HTERT RPE-1 (cell line): ENCODE data around the gene MPRIP.
"Not testable (repeated sequence)": the region's sequence is repeated elsewhere in the genome, so short reads cannot be mapped to it uniquely, and the experiment has no call there.

Experiments used
- in situ Hi-C: fragments of 300-500 bp; cut with MboI; formaldehyde crosslinking; loops from 4 replicates; pipeline ENCODE4 v1.14.3; 2020; ENCODE audit warnings: low sequenced_read_pairs

MPRIP gene

DNA sequence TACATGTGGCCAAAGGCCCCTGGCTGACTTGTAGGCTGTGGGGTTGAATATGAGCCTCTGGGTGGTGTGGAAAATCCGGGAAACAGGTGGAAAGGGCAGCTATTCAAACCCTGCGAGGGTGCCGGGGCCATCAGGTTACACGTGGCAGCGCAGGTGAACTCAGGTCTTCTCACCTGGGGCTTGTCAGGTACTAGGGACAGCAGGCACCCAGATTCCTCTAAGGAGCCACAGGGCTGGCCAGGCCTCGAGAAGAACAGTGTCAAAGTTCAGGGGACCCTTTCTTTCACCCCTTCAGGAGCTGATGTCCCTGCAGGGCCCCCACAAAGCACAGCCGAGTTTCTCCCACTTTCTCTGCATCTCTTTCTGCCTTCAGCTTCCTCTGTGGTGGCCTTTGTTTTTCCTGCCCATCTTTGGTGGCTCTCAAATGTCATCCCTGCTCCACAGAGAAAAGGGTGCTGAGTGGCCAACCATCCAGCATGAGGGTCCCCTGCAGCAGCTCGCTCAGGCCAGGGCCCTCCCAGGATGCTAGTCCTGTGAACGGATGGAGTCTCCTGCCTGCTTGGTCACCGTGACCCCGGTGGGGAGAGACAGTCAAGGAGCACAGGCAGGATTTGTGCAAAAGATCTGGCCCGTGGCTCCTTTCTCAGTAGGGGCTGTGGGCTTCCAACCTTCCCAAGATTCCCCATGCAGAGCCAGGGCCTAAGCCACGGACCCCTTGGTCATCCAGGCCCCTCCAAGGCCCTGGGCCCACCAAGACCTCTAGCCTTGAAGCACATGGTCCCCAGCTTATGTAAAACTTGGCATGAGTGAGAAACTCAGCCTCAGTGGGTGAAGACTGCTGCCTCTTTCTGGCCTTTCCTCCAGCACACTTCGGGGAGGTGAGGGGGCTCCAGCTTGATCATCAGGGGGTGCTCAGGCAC is 28.2 kb upstream of the MPRIP start:
- in situ Hi-C loops = not testable (repeated sequence)

DNA sequence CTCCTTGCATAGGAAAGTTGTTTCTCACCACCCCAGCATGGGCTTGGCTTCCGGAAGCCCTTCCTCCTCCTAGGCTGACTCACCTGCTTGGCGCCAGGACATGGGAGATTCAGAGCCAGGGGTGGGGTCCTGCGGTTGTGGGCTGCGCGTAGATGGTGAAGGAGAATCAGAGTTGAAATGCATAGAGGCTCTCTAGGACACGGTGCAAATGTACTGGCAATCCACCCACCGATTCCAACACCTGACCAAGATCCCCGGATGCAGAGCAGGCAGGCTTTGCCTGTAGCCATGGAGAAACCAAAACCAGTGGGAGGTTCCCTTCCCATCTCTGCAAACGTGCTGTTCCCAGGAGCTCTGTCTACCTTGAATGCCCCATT is 27.5 kb upstream of the MPRIP start:
- in situ Hi-C loops = not testable (repeated sequence)

DNA sequence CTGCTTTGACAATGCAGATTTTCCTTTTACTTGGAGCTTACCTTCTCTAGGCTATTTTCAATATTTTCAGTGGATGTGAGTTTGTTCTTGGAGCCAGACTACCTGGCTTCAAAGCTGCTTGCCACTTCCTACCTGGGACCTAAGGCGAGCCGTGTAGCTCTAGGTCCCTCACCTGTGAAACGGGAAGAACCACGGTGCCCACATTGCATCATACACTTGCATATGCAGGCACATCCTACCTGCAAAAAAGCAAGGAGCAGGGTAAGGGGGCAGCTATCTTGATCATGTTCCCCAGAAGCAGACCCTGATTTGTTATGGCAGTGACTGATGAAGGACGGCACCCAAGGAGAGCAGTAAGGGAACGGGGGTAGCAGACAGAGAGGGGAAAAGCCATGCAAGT is 27.0 kb upstream of the MPRIP start:
- in situ Hi-C loops = no loop called here

DNA sequence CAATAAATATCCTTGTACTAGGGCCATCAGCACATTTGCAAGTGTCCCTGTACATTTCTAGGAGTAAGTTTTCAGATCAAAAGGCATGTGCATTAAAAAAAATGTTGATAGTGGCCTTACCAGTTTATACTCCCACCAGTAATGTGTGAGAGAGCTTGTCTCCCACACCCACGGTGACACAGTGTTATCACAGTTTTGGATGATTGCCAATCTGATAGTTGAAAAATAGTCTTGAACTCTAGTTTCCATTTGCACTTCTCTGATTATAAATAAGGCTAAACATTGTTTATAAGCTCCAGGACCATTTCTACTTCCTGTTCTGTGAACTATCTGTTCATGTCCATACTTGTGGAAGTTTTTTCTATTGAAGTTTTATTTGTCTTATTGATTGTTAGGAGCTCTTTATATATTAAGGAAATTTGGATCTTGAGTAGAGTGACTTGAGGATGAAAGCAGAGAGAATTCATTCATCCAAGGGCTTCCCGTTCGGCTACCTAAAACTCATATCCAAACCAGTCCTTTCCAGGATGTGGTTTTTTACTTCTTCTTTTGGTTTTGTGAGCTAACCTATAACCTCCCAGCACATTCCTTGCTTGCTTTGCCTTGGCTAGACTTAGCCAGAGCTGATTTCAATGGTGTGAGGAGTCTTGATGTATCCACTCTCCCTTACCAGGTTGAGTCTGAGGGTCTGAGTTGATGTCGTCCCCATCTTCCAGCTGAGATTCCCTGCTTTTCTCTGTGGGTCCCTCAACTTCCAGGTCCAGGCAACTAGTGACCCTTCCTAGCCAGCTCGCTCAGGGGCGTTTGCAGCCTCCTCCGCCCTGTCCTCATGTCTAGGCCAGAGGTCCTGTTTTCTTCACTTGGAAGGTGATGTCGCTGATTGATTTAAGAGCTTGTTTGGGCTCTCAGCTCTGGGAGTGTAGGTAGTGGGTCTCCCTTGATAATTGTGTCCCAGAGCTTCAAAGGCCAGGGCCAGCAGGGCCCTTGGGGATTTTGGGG is 25.8 kb upstream of the MPRIP start:
- in situ Hi-C loops = not testable (repeated sequence)

DNA sequence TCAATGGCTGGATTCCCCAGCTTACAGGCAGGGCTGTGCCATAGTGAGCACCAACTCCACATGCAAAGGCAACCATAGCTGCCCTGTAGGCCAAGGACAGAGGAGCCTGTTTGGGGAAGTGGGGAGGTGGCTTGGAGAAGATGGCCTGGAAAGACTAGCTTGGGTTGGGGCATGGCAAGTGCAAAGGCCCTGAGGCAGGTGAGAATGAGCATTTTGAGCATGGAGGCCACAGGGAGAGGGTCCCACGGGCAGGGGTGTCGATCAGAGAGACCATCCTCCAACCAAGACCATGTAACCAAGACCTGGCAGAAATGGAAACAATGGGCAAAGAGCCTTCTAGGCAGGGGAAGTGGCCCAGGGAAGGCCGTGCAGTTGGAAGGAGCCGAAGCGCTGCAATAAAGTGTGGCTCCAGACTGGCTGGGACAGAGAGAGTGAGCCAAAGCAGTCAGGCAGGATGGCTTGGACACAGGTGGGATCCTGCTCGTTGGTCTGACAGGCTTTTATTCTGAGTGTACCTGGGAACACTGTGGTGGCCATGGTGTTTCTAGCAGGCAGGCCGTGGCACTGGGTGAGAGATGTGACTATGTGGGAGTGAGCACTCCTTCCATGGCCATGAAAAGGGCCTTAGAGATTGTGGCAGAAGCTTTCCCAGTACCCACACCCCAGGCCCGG is 24.8 kb upstream of the MPRIP start:
- in situ Hi-C loops = no loop called here

DNA sequence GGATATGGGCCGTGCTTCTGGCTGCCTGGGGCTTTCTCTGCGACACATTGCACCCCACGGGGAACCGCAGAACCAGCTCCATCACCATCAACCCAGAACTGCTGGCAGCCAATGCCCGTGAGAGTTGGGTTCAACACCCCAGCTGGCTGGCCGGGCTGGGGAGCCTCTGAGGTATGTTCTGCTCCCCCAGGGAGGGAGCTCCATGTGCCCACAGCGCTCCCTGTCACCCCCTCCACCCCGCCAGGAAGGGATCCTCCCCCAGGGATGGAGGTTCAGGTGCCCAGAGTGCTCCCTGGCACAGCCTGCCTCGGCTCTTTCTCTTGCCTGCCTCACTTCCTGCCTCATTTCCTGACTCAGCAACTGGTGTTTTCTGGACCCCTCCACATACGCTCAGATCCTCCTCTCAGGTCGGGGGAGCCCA is 24.2 kb upstream of the MPRIP start:
- in situ Hi-C loops = no loop called here

DNA sequence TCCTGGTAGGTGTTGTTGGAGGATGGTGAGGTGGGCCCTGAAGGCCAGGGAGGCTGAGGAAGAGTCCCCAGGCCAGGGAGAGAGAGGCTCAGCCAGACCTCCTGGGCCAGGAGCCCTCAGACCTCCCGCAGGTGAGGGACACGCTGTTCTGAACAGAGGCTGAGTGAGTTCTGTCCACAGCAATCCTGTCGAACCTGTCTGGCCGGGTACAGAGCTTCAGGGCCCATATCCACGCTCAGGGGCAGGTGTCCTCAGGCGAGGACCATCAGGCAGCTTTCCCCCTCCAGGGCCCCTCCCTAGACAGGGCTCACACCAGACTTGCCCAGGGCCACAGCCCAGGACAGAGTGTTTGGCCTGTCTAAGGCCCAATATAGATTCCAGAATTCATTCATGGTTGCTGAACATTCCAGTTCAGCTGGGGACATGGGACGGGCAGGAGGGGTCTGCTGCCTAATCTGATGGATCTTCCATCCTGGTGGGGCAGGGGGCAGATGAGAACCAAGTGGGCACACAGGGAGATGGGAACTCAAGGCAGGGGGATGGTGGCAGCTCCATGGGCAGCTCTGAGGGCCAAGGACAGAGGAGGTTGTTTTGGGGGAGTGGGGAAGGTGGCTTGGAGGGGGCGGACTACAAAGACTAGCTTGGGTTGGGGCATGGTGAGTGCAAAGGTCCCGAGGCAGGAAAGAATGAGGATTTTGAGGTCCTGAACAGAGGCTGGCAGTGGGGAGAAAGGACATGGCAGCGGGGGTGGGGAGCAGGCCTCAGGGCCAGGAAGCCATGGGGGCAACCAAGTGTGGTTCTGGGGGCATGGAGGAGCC is 23.4 kb upstream of the MPRIP start:
- in situ Hi-C loops = no loop called here

DNA sequence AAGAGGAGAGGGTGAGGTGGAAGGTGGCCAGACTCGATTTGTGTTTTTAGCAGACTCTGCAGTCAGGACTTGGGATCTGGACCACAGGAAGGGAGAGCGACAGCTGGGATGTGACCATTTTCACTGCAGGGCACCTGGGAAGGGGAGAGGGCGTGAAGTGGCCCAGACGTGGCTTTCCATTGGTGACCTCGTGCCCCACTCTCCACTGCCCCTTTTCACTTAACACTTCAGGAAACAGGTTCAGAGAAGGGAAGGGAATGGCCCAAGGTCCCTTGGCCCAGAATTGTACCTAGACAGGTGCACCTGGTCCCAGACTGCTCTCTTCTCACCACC is 22.9 kb upstream of the MPRIP start:
- in situ Hi-C loops = no loop called here

DNA sequence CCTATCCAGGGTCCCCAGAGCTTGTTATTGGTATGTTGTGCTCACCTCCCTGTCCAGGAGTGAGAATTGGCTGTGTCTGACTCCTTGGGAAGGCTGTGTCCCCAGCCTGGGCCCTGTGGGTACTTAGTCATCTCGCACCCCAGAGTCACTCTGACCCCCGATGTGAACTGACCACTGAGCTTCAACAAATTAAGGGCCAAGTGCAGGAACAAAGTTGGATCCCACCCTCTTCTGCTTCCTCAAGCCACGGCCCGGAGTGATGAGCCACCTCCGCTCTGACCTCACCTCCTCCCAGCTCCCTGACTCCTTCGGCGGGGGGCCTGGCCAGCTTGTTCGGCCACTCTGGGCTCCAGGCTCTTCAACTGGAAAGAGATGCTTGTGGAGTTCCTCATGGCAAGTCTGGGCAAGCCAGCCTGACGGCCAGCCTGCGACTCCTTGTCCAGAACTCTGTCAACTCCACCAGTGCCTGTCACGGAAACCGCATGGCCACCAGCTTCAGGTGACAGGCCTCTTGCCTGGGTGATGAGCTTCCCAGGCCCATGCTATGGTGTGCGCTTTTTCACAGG is 22.3 kb upstream of the MPRIP start:
- in situ Hi-C loops = no loop called here

DNA sequence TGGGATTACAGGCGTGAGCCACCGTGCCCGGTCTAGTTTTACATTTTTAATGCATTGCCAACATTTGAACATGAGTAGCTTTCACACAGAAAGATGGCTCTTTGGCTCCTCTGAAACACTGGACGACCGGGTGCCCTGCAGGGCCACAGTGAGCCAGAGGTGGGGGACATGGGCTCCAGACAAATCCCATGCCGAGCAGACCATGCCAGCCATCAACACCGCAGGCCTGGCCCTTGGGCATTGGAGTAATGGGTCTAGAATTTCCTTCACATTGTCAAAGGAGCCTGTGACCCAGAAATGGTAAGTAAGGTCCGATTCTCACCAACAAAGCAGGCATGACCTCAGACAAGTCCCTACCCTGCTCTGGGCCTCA is 21.4 kb upstream of the MPRIP start:
- in situ Hi-C loops = no loop called here

DNA sequence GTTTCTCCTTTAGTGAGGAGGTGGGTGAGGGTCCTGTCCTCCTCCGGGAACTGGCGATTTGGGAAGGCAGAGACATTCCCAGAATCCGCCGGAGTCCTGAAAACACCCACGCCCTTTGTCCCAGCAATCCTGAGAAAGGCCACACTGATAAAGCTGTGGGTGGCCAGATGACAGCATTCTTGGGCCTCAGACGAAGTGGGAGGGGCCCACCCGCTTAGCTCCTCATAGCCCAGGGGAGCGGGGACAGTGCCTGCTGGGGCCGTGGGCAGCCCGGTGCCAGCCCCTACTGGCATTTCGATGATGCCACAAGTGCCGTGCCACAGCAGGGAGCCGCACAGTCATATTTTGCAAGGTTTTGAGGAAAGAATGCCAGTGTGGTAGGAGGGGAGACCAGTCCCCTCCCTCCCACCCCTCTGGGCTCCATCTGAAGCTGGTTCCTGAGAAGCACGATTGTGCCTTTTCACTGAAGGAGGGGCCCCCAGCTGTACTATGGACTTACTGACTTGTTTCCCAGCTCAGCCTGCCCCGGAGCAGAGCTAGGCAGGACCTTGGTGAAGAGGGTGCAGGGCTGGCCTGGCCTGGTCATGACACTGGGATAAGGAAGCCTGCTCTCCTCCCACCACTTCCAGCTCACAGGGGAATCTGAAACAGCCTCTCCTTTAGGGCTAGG is 20.9 kb upstream of the MPRIP start:
- in situ Hi-C loops = no loop called here

DNA sequence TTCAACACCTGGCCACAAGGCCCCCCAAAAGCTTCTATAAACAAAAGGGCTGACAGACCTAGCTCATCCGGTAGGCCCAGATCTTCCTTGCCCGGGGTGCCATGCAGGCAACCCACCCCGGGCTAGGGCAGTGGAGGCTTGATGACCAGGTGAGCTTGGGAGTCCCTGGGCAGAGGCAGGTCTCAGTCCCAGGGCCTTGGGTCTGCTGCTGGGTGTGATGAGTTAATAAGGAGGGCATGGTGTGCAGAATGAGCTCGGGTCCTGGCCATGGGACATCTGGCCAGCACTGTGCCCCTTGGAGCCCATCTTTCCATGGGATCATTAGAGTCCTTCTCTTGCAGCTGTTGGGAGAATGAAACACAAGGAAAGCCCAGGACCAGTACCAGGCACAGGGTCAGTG is 20.2 kb upstream of the MPRIP start:
- in situ Hi-C loops = no loop called here

DNA sequence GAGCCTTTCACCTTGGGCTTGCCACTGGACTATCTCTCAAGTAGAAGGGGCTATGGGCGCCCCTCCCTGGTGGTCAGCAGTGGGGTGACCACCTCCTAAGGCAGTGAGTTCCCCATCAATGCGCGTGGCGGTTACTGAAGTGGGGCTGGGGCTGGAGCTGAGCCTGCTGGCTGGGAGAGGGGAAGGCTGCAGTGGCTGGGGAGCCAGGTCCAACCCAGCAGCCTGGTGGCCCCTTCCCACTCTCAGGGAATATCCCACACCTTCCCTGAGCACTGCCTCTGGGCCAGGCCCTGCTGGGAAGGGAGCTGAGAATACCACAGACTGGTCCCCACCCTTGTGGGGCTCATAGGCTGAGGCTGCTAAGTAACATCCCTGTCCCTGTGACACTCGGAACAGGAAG is 19.8 kb upstream of the MPRIP start:
- in situ Hi-C loops = no loop called here

DNA sequence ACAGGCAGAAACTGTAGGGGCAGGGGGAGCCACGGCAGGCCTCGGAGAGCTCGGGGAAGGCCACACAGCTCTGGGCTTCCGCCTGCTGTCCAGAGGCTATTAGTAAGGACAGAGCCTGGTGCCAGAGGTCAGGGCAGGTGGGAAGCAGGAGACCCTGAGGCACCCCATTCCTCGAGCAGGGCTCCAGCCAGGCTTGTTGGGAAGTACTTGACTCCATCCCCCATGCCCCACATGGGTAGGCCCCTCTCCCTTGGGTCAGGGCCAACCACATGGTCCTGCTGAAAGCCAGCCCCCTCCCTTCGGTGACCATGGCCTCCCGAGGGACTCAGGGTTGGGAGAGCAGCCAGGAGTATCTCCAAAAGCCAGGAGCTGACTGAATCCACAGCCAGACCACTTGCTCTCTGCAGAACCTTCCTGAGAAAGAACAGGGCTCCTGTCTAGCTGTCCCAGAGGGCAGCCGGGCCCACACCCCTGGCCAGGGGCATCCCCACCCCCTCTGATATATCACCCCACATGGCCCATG is 17.4 kb upstream of the MPRIP start:
- in situ Hi-C loops = no loop called here

DNA sequence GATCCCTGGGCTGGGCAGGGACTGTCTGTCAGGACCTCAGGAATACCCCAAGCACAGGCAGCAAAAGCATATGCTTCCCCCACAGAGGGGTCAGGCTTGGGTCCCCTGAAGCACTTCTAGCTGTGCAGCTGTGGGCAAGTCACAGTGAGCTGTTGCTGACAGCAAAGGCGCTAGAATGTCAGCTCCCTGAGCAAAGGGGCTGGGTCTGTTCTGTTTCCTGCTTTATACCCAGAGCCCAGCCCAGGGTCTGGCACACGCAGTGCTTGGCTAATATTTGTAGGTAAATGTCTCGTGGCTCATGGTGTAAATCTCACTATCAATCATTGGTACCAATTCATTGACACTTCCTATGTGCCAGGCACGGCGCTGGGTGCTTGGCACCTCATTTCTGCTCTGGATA is 16.6 kb upstream of the MPRIP start:
- in situ Hi-C loops = no loop called here

DNA sequence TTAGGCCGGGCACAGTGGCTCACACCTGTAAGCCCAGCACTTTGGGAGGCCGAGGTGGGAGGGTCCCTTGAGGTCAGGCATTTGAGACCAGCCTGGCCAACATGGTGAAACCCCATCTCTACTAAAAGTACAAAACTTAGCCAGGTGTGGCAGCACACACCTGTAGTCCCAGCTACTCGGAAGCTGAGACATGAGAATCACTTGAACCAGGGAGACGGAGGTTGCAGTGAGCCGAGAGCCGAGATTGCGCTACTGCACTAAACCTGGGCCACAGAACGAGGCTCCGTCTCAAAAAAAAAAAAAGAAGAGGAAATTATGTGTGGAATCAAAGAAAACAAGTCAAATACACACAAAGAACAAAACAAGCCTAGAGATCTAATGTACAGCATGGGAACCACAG is 16.1 kb upstream of the MPRIP start:
- in situ Hi-C loops = no loop called here

DNA sequence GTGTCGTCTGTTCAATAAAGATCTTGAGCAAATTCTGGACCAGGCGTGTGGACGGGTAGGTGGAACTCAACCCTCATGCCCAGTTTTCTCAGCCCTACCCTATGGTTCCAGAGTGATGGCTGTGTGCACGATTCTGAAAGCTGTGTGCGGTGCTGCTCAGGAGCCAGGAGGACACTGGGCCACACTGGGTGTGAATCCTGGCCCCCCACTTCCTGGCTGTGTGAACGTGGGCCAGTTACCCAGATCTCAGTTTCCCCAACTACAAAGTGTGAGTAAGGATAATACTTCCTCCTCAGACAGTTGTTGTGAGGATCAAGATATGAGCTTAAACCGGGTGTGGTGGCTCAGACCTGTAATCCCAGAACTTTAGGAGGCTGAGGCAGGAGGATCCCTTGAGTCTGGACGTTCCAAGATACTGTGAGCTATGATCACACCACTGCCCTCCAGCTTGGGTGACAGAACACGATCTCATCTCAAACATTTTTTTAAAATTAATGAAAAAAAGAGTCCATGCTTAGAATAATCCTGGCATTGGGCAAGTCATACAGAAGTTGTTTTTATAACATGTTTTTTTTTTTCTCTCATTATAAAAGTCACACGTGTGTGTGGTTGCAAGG is 14.7 kb upstream of the MPRIP start:
- in situ Hi-C loops = no loop called here

DNA sequence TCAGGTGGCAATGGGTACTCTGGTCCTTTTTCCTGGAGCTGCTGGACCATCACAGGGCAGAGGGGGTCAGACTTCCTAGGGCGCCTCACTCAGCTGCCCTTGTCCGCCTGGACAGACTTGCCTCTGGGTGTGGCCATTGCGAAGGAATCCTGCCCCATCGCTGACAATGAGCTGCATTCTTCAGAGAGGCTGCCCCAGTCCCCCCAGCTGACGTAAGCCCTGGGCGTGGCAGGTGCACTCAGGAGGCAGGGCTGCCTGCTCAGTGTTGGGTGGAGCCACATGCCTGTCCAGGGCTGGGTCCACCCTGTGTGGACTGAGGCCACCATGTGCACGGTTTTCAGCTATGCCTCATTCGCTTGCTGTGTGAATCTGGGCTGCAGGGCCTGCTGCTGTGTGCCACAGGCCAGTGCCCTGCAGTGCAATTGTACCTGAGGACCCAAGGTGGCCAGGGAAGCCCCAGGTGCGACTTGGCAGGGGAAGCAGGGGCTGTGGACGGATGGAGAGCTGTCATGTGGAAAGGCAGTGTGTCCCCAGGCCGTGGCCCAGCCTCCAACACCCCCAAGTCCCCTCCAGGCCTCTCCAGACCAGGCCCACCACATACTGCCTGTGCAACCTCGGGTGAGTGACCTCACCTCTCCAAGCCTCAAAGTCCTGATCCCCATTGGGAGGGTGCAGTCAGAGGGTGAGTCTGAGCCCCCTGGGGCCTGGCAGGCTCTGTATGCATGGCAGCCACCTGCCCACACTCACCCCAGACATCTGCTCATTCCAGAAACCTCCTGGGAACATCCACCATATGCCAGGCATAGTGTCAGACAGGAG is 14.0 kb upstream of the MPRIP start:
- in situ Hi-C loops = no loop called here
